Measurements from ENCODE around the gene MORC1. TPM values are rescaled to one million over a fixed set of nuclear protein-coding genes. Genes with fewer than 3 reads are reported as not detected.

Gene MORC1
- total RNA-seq, 4 donors from 2014 or later = 0.20 to 0.22 TPM; not detected in 2

- no peaks in the 10 kb centered on the region for H3K27me3 ChIP-seq
- H3K4me3 ChIP-seq = no peak overlapping the region
- no peaks in the 10 kb centered on the region for H3K9me3 ChIP-seq
- 62 to 63% methylated on average over 7 of the region's 7 CpGs for whole genome bisulfite sequencing, 2 donors
- DNase-seq (ENCODE audit: low spot score in 2 of 2) = no peak
- H3K4me1 ChIP-seq = no peaks in the 10 kb centered on the region
- no peaks in the 10 kb centered on the region for H3K36me3 ChIP-seq
- H3K27ac ChIP-seq = no peak overlapping the region
- no peak for TF ChIP-seq CTCF (IDR thresholded peaks at IDR 0.05)
- TF ChIP-seq POLR2A (IDR thresholded peaks at IDR 0.05) = no peak
- TF ChIP-seq EP300 (IDR thresholded peaks at IDR 0.05) = no peak
Observed at GRCh38 chr3:108951820-108952501, 166.0 kb downstream of the MORC1 start.

GRCh38 chr3:108947855-108948254 lies 170.1 kb downstream of the MORC1 start:
- no peak for DNase-seq (ENCODE audit: low spot score in 2 of 2)
- H3K4me3 ChIP-seq = no peak overlapping the region
- WGBS, 2 donors = 65 to 75% methylated on average over 2 of the region's 2 CpGs
- H3K4me1 ChIP-seq = no peaks in the 10 kb centered on the region
- no peaks in the 10 kb centered on the region for H3K27me3 ChIP-seq
- TF ChIP-seq EP300 (IDR thresholded peaks at IDR 0.05) (no peak), CTCF (IDR thresholded peaks at IDR 0.05) (no peak), POLR2A (IDR thresholded peaks at IDR 0.05) (no peak)
- H3K27ac ChIP-seq = no peak overlapping the region
- no peaks in the 10 kb centered on the region for H3K36me3 ChIP-seq
- no peaks in the 10 kb centered on the region for H3K9me3 ChIP-seq

GRCh38 chr3:108946292-108947285 lies 171.3 kb downstream of the MORC1 start:
- no peak overlapping the region for H3K27ac ChIP-seq
- 77 to 84% methylated on average over 11 of the region's 11 CpGs for WGBS, 2 donors
- no peaks in the 10 kb centered on the region for H3K36me3 ChIP-seq
- H3K9me3 ChIP-seq = no peaks in the 10 kb centered on the region
- H3K4me3 ChIP-seq = no peak overlapping the region
- DNase-seq (ENCODE audit: low spot score in 2 of 2) = no peak
- TF ChIP-seq POLR2A (IDR thresholded peaks at IDR 0.05) = no peak
- no peak for TF ChIP-seq CTCF (IDR thresholded peaks at IDR 0.05)
- no peak for TF ChIP-seq EP300 (IDR thresholded peaks at IDR 0.05)
- no peaks in the 10 kb centered on the region for H3K27me3 ChIP-seq
- H3K4me1 ChIP-seq = no peaks in the 10 kb centered on the region

- TF ChIP-seq CTCF (IDR thresholded peaks at IDR 0.05) = no peak
- TF ChIP-seq EP300 (IDR thresholded peaks at IDR 0.05) = no peak
- no peak for TF ChIP-seq POLR2A (IDR thresholded peaks at IDR 0.05)
- no peak for DNase-seq (ENCODE audit: low spot score in 2 of 2)
- Histone ChIP-seq H3K36me3 (no peaks in the 10 kb centered on the region), H3K4me1 (no peaks in the 10 kb centered on the region), H3K4me3 (no peak overlapping the region), H3K9me3 (no peaks in the 10 kb centered on the region), H3K27ac (no peak overlapping the region), H3K27me3 (no peaks in the 10 kb centered on the region)
- whole genome bisulfite sequencing, 2 donors = 41 to 51% methylated on average over 5 of the region's 5 CpGs
Observed at GRCh38 chr3:108940568-108941263, 177.2 kb downstream of the MORC1 start.

Data from tibial nerve (tissue), 4 donors.